DMS153 treated with DMSO at 0.1 percent for 48 hours (cell line): ENCODE measurements around the gene PHF21B.

ENCODE experiments used
- DNase-seq: peaks from one replicate; lab custom pipeline; 2025; ENCODE audit not compliant: unreplicated experiment; lab: John Stamatoyannopoulos, UW

PHF21B gene

DNA sequence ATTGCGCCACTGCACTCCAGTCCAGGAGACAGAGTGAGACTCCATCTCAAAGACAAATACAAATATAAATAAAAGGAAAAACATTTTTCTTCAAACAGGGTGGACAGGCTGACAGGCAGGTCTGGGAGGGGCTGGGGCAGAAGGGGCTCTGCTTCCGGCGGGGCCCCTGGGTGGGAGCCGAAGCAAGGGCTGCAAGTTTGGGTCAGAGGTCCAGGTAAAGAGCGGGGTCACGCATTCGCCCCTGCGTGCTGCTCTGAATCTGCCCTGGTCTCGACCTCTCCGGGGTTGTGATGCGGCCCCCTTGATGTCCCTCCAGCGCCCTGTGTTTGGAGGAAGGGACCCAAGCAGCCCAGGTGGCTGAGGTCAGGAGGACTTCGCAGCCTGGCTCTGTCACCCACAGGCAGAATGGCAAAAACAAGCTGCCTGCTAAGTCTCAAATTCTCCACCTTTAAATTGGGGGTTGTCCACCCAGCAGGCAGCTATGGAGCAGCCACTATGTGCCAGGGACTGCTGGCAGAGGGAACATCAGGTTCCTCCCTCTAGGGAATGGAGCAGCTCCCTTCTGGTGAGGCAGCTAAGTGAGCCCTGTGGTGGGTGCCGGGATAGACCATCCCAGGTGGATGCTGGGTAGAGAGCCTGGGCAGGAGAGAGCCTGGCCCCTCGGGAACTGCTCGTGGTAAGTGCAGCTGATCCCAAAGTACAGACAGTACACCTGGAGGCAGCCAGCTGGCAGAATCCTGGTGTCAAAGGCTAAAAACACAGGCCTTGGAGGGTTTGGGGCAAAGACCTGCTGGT lies 10.3 kb upstream of the PHF21B start:
- no peak for DNase-seq

DNA sequence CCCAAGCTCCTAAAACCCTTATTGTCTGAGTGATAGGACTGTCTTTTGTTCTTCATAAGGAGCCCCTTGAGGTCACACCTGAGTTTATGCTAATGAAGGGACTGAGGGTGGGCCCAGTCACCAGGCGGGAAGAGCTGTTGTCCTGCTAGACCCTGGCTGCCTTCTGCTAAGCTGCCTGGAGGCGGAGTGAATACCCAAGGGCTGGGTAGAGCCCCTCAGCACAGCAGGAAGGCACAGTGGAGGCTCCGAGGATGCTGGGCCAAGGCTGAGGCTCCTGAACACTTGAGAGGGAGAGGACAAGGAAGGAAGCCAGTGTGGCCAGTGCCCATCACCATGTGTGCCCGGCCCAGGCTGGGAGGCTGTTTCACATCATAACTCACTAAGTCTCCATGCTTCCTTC lies 4.8 kb upstream of the PHF21B start:
- no peak for DNase-seq

DNA sequence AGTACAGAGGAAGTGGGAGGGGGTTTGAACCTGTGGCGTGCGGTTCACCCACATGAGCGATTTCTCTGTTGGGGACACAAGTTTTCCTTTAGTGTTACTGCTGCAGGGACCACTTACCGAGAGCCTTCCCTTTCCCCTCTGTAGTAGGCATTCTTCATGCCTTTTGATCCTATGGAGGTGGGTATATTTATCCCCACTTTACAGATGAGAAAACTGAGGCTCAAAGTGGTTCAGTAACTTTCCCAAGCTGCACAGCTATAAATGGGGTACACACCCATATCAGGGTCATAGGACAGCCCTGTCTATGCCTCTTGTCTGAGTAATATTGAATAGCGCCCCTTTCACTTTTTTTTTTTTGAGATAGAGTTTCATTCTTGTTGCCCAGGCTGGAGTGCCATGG lies 3.3 kb upstream of the PHF21B start:
- no peak for DNase-seq

DNA sequence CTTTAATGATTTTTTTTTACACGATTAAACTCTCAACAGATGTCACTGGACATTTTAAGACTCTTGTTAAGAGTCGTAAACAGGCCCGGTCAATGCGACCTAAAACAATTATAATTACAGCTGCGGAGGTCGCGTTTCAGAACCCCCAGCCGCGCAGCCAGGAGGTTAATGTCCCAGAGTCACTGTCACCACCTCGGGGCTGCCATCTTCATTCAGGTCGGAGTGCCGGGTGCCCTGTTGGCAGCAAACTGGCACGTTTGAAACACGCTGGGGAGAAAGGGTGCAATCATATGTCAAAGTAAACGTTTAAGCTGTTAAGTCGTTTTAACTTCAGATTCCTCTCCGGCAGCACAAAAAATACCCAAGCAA lies 711 bp upstream of the PHF21B start:
- DNase-seq = peak; percentile 49

DNA sequence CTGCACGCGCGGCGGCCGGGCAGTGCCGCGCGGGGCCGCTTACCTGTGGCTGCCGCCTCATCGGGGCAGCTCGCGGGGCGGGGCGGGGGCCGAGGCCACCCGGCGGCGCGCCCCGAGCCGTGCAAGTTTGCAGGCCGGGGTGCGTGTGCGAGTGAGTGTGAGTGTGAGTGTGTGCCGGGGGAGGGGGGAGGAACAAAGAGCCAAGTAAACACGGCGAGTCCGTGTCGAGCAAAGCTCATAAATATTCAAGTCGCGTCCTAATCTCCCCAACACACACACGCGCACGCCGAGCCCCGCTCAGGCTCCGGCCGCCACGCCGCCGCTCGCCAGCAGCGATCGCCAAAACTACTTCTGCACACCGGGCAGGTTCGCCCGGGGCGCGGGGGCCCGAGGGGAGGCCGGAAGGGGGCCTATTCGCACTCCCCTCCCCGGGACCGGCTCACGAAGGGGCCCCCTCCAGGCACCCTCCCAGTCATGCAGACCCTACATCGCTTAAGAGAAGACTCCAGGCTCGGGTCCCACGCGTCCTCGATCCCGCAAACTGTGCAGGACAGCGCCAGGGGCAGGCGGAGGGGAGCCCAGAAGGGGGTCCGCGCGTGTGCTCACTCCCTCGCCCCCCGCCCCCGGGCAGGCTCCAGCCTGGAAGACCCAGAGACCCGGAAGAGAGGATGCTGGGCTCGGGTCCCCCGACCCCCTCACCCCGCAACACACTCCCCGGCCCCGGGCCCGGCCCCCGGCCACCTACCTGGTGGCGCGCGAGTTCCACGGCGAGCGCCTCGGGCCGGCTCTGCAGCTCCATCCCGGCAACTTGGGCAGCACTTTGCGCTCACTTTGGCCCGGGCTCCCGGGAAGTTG lies 827 bp downstream of the PHF21B start:
- no peak for DNase-seq

DNA sequence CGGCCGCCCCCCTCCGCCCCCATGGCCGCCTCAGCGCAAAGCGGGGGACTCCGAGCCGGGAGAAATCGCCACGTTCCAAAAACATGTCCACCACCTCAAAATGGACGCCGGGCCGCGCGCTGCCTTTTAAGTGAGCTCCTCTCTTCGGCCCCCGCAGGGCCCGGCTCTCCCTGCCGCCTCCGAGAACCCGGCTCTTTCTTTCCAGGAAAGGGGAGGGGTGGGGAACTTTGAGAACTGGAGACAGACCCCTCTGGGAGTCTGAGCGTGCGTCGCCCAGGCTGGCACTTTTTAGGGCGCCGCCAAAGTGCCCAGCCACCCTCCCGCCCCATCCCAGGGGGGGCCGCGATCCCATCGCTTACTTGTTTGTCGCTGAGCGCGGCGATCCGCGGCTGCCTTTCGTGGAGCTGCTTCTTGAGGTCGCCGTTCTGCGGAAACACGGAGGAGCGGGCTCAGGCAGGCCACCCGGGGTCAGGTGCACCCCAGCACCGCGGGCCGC lies 1.6 kb downstream of the PHF21B start:
- DNase-seq = no peak

DNA sequence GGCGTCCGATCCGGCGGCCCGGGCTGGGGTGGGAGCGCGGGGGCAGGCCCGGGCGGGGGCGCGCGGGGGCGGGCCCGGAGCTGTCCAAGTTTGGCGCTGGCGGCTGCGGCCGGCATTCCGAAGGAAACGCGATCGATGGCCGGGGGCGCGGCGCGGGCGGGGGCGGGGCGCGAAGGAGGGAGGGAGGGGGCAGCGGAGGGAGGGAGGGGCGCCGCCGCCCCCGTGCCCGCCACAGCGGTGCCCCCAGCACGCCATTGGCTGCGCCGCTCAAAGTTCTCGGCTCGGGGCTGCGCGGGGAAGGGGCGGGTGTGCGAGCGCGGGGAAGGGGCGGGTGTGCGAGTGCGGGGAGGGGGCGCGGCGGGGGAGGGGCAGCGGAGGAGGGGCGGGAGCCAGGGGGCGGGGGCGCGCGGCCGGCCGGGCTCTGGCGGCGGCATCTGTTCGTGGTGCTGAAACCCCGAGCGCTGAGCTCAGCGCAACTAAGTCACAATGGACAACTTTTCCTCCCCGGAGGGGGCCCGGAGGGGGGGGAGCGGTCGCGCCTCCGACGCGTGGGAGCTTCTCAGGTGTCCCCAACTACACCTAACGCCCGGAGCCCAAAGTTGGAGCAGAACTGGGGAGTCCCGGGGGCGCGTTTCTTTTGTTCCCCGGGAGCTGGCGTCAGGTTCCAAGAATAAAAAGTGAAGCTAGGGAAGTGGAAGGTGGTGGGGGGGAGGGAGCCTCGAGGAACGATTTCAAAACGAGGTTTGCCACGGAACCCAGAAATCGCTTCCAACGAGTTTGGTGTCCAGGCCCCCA lies 2.2 kb downstream of the PHF21B start:
- no peak for DNase-seq

DNA sequence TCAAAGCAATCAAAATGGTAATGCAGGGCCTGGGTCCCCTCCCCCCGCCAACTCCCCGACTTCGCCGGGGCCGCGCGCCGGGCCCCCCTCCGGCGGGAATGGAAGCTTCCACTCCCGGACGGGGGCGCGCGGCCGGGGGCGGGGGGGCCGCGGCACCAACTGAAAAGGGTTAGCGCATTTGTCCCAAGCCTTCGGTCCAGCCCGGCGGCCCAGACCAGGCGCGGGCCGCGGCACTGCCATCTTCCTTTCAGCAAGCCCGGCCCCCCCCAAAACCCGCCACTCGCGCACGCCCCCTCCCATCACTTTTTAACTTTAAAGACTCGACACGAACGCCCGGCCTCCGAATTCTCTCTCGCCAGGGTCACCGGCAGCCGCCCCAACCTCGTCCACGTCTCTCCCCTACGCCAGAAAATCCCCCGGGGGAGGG lies 2.8 kb downstream of the PHF21B start:
- DNase-seq = no peak

DNA sequence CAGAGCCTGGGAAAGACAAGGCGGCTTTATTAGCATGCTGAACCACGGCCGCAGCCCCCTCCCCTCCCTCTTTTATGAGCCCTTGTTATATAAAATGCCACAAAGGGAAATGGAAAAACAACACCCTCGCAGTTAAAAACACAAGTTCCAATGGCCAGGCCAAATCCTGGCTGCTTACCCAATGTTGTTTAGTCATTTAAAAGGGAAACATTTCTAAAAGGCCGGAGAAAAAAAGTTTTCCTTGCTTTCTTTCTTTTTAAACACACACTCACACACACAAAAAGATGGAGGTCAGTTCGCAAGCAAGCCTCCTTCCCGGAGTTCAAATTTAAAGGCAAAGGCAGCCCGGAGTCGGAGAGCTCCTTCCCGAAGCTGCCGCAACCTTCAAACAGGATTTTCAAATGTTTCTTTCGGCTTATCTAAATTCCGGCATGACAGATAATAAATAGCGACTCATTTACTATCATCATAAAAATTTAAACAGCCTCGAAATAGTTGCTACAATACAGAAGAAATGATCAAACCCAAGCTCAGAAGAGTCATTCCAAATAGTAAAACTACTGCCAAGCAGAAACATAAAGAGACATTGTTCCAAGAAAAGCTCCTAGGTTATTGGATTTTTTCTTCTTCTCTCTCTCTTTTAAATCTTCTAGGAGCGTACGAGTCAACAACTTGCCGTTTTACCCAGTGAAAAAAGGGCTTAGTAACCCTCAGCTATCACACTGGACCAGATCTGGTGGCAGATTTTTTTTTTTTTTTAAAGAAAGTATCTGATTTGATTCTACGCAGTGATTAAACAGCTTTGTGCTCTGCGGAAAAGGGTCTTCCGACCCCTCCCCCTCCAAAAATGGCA lies 3.5 kb downstream of the PHF21B start:
- no peak for DNase-seq

DNA sequence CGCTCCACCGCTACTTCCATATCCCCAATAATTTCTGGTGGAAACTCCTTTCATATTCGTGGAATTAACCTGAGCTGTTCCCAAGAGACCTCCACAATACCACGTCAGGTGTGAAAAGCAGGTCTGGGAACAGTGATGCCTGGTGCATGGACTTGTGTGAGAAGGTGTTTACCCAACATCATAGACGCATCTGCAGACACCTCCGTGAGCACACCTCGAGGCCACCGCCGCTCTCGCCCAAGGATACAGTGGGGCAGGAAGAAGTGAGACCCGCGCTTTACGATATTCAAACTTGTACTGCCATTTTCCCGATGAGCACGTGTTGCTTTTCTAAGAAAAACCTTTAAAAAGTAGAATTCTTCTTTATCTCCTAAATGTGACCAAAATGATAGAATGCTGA lies 8.2 kb downstream of the PHF21B start:
- DNase-seq = no peak

DNA sequence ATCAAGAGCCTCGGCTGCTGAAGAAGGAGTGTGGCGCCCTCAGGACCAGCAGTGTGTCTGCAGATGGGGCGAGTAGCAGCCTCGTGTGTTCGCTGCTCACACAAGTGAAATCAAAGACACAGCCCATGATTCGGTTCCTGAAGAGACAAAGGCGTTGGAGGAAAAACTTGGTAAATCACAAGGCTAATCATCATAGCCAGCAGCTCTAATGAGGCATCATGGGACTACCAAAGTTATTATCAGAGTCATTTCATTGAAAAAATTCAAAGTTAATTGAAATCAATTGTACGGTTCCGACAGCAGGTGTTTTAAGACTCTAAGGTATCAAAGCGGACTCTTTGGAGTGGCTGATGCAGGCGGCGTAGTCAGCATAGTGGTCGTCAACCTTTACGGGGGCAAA lies 9.5 kb downstream of the PHF21B start:
- DNase-seq = no peak

DNA sequence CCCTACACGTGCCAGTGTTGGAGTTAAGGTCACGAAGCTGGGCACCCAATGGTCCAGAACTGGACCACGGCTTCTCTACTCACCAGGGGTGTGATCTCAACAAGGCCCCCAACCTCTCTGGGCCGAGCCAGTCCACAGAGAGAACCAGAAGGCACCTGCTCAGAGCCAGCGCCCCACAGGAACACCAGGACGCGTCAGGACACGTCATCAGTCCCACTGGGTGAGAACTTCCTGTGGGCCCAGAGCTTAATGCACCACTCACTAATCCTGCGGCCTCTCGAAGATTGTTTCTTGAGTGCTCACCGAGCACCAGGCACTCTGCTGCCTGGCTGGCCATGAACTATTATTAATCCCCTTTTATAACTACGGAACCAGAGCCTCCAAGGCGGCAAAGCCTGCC lies 10.1 kb downstream of the PHF21B start:
- no peak for DNase-seq

DNA sequence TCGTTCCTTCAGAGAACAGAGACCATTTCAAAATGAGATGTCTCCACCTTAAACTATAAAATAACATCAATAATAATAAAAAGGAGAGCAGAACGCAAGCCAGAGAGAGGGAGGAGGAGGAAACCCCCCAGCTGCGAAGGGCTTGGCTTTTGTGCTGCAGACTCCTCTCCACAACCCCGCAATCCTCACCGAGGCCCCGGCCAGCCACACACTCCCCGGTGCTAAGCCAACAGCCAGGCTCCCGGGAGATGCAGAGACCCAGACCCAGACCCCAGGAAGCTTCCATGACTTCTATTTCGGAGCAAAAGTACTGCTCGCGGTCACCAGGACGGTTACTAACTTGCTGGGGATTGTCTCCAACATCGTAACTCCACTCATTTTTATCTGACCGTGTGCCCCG lies 10.6 kb downstream of the PHF21B start:
- DNase-seq = no peak

DNA sequence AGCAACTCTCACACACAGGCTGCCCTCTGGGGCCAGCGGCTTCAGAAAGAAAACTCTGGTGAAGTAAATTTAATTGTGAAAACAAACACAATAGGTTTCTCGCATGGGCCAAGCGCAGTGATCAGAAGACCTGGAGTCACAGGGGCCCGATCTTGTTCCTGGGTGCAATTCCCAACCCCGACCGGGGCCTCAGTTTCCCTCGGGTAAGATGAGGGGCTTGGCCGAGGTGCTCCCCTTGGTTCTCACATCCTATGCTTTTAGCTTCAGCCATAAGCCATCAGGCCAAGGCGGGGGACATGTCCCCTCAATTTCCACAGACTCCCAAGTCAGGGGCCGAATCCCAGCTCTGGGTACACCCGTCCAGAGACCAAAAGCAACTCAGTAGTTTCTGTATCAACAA lies 11.5 kb downstream of the PHF21B start:
- no peak for DNase-seq

DNA sequence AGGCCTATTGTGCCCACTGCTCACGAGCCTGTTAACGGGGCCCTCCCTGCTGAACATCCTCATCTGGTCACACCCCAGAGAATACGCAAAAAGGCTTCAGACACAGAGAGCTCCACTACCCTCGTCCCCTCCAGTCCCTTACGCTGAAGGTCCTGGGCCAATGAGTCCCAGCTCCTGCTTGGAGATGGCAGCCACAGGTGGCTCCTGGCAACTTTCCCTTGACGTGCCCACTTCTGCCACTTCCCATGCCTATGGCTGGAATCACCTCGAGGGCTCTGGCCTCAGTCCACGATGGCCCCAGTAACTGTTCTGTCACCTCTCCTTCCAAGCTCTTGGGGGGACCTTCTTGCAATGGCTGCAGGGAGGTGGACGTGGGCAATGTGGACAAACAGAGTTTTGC lies 12.7 kb downstream of the PHF21B start:
- no peak for DNase-seq

DNA sequence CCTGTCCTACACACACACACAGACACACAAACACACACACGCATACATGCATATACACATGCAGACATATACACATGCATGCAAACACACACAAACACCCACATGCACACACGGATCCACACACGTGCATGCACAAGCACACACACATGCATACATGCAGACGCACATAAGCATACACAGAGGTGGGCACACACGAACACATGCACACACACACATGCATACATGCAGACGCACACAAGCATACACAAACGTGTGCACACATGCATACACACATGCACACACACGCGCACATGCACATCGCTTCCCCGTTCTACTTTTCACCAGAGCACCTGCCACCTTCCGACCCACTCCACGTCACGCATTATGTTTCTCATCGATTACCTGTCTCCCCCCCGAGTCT lies 13.2 kb downstream of the PHF21B start:
- DNase-seq = no peak

DNA sequence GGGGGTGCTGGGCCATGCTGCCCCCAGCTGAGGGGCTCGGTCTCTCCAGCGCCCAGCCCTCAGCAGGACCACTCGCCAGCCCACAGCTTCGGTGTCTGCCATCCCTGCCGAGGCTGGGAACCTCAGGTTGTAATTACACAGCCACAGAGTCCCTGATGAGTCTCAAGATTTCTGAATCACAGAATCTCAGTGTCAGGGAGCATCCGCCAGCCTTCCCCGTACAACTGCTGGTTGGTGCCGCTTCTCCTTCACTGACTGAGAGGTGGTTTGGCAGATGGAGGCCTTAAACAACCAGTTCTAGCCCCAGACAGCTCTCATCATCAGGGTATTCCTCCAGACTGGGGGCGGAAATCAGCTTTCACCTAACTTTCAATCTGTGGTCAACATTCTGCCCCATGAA lies 13.7 kb downstream of the PHF21B start:
- DNase-seq = no peak

DNA sequence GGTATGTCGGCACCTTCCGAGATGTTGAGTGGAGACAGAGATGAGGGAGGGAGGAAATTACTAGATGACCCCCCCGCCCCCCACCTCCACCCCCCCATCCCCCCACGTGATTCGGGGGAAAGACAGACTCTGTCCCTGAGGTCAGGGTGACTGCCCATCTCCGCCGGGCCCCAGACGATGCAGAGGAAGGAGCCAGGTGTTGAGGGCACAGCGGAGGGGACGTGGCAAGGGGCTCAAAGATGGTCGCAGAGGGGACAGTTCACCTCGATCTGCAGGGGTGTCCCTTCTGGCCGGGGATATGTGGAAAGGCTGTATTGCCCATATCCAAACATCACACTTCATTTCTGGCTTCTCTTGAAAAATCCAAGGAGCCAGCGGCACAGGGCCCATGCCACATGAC lies 14.1 kb downstream of the PHF21B start:
- DNase-seq = no peak

DNA sequence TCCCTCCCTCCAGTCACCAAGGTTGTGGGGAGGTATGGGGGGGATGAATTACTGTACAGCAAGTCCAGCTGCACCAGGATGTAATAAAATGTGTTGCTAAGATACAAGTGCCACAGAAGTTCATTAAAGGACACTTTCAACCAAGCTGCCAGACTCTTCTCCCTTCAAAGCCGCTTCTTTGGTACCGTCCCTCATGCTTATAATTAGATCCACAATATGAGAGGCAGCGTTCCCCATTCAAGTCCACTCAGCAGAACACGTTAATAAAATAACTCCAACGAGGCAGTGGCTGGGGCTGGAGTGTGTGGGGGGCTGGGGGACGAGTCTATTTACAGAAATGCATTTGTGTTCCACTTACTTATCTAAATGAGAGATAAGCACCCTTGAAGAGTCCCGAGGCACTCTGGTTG lies 14.7 kb downstream of the PHF21B start:
- peak; percentile 68 for DNase-seq

DNA sequence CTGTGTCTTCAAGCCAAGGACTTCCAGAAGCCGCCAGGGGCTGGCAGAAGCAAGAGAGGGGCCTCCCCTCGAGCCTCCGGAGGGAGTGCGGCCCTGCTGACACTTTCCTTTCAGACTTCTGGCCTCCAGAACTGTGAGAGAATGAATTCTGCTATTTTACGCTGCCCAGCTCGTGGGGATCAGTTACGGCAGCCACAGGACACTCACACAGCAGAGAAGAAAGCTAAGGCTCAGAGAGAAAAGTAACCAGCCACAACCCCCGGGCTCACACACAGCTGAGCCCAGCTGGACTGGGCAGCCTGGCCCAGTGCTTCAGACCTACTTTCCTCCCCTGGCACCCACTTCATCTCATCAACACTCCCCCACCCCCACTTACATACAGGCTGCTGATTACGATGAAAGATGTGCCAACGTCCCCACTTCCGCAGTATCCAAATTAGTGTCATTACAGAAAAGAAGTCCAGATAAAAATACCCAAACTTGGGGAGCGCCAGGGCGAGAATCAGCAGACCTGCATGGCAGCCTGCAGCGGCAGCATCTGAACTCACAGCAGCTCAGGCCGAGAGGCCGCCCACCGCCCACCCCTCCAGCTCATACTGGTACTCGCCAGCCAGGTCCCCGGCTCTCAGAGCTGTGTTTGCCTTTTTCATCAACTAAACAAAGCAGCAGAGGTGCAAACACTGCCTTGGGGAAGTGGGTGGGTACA lies 15.3 kb downstream of the PHF21B start:
- no peak for DNase-seq
